ENCODE data around the gene CPM.

CPM gene

DNA sequence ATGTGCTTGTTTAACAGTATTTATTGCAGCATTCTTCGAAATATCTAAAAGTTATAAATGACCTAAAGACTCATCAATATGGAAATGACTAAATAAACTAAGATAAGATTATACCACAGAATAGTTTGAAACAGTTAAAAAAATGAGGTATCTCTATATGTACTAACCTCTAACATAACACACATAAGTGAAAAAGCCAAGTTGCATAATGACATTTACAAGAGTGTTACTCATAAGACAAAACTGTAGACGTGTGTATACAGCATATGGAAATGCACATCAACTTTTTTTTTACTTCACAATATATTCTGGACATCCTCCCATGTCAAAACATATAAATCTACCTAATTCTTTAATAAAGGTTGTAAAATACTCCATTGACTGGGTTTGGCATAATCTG, 22.8 kb downstream of the CPM start:
- H3F3A ChIP-seq (ENCODE audit: low read depth): no peaks in the 10 kb centered on the region
- H3K4me1 ChIP-seq (ENCODE audit: insufficient read depth, low read length, poor library complexity, severe bottlenecking): no peaks in the 10 kb centered on the region
- no peak for TF ChIP-seq CTCF (conservative IDR thresholded peaks at IDR 0.05; ENCODE audit: low read length)
- no peak for TF ChIP-seq EZH2phosphoT487 (IDR thresholded peaks at IDR 0.05; ENCODE audit: borderline replicate concordance)
- H3K27me3 ChIP-seq (ENCODE audit: insufficient read depth, low read length, poor library complexity, severe bottlenecking): no peaks in the 10 kb centered on the region
- H3K9me3 ChIP-seq (ENCODE audit: insufficient read depth, low read depth, low read length): no peaks in the 10 kb centered on the region
- H3K9ac ChIP-seq (ENCODE audit: low read depth, low read length, poor library complexity, severe bottlenecking): no peak overlapping the region
- H3K79me2 ChIP-seq (ENCODE audit: insufficient read depth, low read length): no peaks in the 10 kb centered on the region
- H4K20me1 ChIP-seq (ENCODE audit: insufficient read depth, low read length, poor library complexity, severe bottlenecking): no peaks in the 10 kb centered on the region
- no peak overlapping the region for H3K4me3 ChIP-seq (ENCODE audit: low read length, poor library complexity, severe bottlenecking)
- H2AFZ ChIP-seq (ENCODE audit: low read length): no peak overlapping the region
- no peaks in the 10 kb centered on the region for H3K36me3 ChIP-seq (ENCODE audit: insufficient read depth, low read length)
- no peaks in the 10 kb centered on the region for H3K9me2 ChIP-seq (replicated peaks; ENCODE audit: low read depth, low read length)
- no peak overlapping the region for H3K4me2 ChIP-seq (ENCODE audit: low read depth, low read length, poor library complexity, severe bottlenecking)

DNA sequence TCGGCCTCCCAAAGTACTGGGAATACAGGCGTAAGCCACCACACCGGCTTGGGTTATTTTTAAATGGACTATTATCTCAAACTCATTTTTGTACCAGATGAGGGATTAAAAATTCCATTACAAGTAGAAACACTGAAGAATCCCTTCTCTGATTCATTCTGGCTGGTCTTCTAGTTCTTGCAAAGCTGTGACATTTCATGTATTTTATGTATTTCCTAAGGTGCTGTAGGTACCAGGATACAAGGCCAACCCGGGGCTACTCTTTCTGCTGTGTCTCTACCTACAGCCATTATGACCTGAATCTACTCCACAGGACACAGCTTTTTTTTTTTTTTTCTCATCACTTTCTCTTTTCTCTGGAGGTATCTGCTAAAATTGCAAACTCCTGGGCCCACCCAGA, 24.9 kb downstream of the CPM start:
- Histone ChIP-seq H3K4me1 (ENCODE audit: insufficient read depth, low read length, poor library complexity, severe bottlenecking) (no peaks in the 10 kb centered on the region), H3K9me2 (replicated peaks; ENCODE audit: low read depth, low read length) (no peaks in the 10 kb centered on the region), H3K27me3 (ENCODE audit: insufficient read depth, low read length, poor library complexity, severe bottlenecking) (no peaks in the 10 kb centered on the region), H3K9me3 (ENCODE audit: insufficient read depth, low read depth, low read length) (no peaks in the 10 kb centered on the region), H2AFZ (ENCODE audit: low read length) (no peak overlapping the region), H3K36me3 (ENCODE audit: insufficient read depth, low read length) (no peaks in the 10 kb centered on the region), H4K20me1 (ENCODE audit: insufficient read depth, low read length, poor library complexity, severe bottlenecking) (no peaks in the 10 kb centered on the region), H3K4me3 (ENCODE audit: low read length, poor library complexity, severe bottlenecking) (no peak overlapping the region), H3F3A (ENCODE audit: low read depth) (no peaks in the 10 kb centered on the region), H3K9ac (ENCODE audit: low read depth, low read length, poor library complexity, severe bottlenecking) (no peak overlapping the region), H3K79me2 (ENCODE audit: insufficient read depth, low read length) (no peaks in the 10 kb centered on the region), H3K4me2 (ENCODE audit: low read depth, low read length, poor library complexity, severe bottlenecking) (no peak overlapping the region)
- no peak for TF ChIP-seq EZH2phosphoT487 (IDR thresholded peaks at IDR 0.05; ENCODE audit: borderline replicate concordance)
- no peak for TF ChIP-seq CTCF (conservative IDR thresholded peaks at IDR 0.05; ENCODE audit: low read length)

GRCh38 chr12:68905733-68906132, 27.2 kb downstream of the CPM start:
- H3K79me2 ChIP-seq (ENCODE audit: insufficient read depth, low read length): no peaks in the 10 kb centered on the region
- no peak overlapping the region for H3K4me2 ChIP-seq (ENCODE audit: low read depth, low read length, poor library complexity, severe bottlenecking)

GRCh38 chr12:68904351-68904962, 28.5 kb downstream of the CPM start:
- H2AFZ ChIP-seq (ENCODE audit: low read length): no peak overlapping the region
- no peaks in the 10 kb centered on the region for H3K36me3 ChIP-seq (ENCODE audit: insufficient read depth, low read length)
- no peaks in the 10 kb centered on the region for H4K20me1 ChIP-seq (ENCODE audit: insufficient read depth, low read length, poor library complexity, severe bottlenecking)
- H3K4me2 ChIP-seq (ENCODE audit: low read depth, low read length, poor library complexity, severe bottlenecking): no peak overlapping the region
- no peaks in the 10 kb centered on the region for H3K9me3 ChIP-seq (ENCODE audit: insufficient read depth, low read depth, low read length)
- no peak overlapping the region for H3K9ac ChIP-seq (ENCODE audit: low read depth, low read length, poor library complexity, severe bottlenecking)
- TF ChIP-seq EZH2phosphoT487 (IDR thresholded peaks at IDR 0.05; ENCODE audit: borderline replicate concordance) (no peak), CTCF (conservative IDR thresholded peaks at IDR 0.05; ENCODE audit: low read length) (no peak)
- no peaks in the 10 kb centered on the region for H3K4me1 ChIP-seq (ENCODE audit: insufficient read depth, low read length, poor library complexity, severe bottlenecking)
- H3F3A ChIP-seq (ENCODE audit: low read depth): no peaks in the 10 kb centered on the region
- no peaks in the 10 kb centered on the region for H3K27me3 ChIP-seq (ENCODE audit: insufficient read depth, low read length, poor library complexity, severe bottlenecking)
- no peak overlapping the region for H3K4me3 ChIP-seq (ENCODE audit: low read length, poor library complexity, severe bottlenecking)
- no peaks in the 10 kb centered on the region for H3K9me2 ChIP-seq (replicated peaks; ENCODE audit: low read depth, low read length)
- no peaks in the 10 kb centered on the region for H3K79me2 ChIP-seq (ENCODE audit: insufficient read depth, low read length)

More at GRCh38 chr12:68905733-68906132, 27.2 kb downstream of the CPM start:
- H3K9me3 ChIP-seq (ENCODE audit: insufficient read depth, low read depth, low read length): no peaks in the 10 kb centered on the region
- no peaks in the 10 kb centered on the region for H3K36me3 ChIP-seq (ENCODE audit: insufficient read depth, low read length)
- no peaks in the 10 kb centered on the region for H4K20me1 ChIP-seq (ENCODE audit: insufficient read depth, low read length, poor library complexity, severe bottlenecking)
- no peak overlapping the region for H2AFZ ChIP-seq (ENCODE audit: low read length)
- H3K27me3 ChIP-seq (ENCODE audit: insufficient read depth, low read length, poor library complexity, severe bottlenecking): no peaks in the 10 kb centered on the region
- H3F3A ChIP-seq (ENCODE audit: low read depth): no peaks in the 10 kb centered on the region
- no peak overlapping the region for H3K4me3 ChIP-seq (ENCODE audit: low read length, poor library complexity, severe bottlenecking)
- no peaks in the 10 kb centered on the region for H3K4me1 ChIP-seq (ENCODE audit: insufficient read depth, low read length, poor library complexity, severe bottlenecking)
- TF ChIP-seq EZH2phosphoT487 (IDR thresholded peaks at IDR 0.05; ENCODE audit: borderline replicate concordance): no peak
- H3K9ac ChIP-seq (ENCODE audit: low read depth, low read length, poor library complexity, severe bottlenecking): no peak overlapping the region
- H3K9me2 ChIP-seq (replicated peaks; ENCODE audit: low read depth, low read length): no peaks in the 10 kb centered on the region

Measured in Loucy (cell line).